BJ (cell line): ENCODE data around the gene KLHL1. TPM values are rescaled to one million over a fixed set of nuclear protein-coding genes. Genes with fewer than 3 reads are reported as not detected.
"Not testable (repeated sequence)": the region's sequence is repeated elsewhere in the genome, so short reads cannot be mapped to it uniquely, and the experiment has no call there.

Experiments used
- CTCF ChIA-PET: fragments of 350-600 bp; formaldehyde crosslinking; extraction: SDS; loops from one replicate; lab custom pipeline; 2021; ENCODE audit warnings: antibody characterized with exemption, inconsistent platforms; lab: Yijun Ruan, JAX
- POLR2A ChIA-PET: fragments of 300-600 bp; sonication (Branson Sonifier 250); formaldehyde crosslinking; extraction: SDS; loops from one replicate; lab custom pipeline; 2021; ENCODE audit warnings: antibody characterized with exemption; lab: Charles Lee
- DNase-seq: peaks from one replicate; pipeline ENCODE4 v3.0.0-alpha.2; 2011; ENCODE audit warnings: low read depth
- H3K27me3 ChIP-seq: 2 replicates; pipeline ENCODE4 v1.6.0; 2011; ENCODE audit warnings: low read length; ENCODE audit not compliant: control insufficient read depth, insufficient read depth
- H3K36me3 ChIP-seq: 2 replicates; pipeline ENCODE4 v1.5.1; 2011; ENCODE audit warnings: low read length; ENCODE audit not compliant: control insufficient read depth, insufficient read depth
- H3K4me3 ChIP-seq: 2 replicates; pipeline ENCODE4 v1.5.1; 2011; ENCODE audit warnings: low read depth, mild to moderate bottlenecking, control low read depth, low read length
- polyA minus RNA-seq: library from RNA; depleted of rRNA, polyadenylated mRNA; stranded (reverse); fragments of >200 nt; gene quantifications from 2 replicates; pipeline ENCODE4 v1.2.3, GENCODE V29; 2011; rRNA and poly(A)+ RNA removed
- polyA plus RNA-seq: library from polyadenylated mRNA; depleted of rRNA; stranded (reverse); fragments of >200 nt; gene quantifications from 2 replicates; pipeline ENCODE4 v1.2.3, GENCODE V29; 2011; rRNA removed
- TF ChIP-seq, protein P1 (sequence below): IDR thresholded peaks from 2 replicates; pipeline ENCODE4 v1.5.1; 2011; ENCODE audit warnings: low read depth, mild to moderate bottlenecking, control low read depth, inconsistent platforms, low read length, moderate library complexity; ENCODE audit not compliant: insufficient read depth

KLHL1 gene, protein sequence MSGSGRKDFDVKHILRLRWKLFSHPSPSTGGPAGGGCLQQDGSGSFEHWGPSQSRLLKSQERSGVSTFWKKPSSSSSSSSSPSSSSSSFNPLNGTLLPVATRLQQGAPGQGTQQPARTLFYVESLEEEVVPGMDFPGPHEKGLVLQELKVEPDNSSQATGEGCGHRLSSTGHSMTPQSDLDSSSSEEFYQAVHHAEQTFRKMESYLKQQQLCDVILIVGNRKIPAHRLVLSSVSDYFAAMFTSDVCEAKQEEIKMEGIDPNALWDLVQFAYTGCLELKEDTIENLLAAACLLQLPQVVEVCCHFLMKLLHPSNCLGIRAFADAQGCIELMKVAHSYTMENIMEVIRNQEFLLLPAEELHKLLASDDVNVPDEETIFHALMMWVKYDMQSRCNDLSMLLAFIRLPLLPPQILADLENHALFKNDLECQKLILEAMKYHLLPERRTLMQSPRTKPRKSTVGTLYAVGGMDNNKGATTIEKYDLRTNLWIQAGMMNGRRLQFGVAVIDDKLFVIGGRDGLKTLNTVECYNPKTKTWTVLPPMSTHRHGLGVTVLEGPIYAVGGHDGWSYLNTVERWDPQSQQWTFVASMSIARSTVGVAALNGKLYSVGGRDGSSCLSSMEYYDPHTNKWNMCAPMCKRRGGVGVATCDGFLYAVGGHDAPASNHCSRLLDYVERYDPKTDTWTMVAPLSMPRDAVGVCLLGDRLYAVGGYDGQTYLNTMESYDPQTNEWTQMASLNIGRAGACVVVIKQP
- not detected in 2 replicates for polyA plus RNA-seq
- polyA minus RNA-seq: not detected in 2 replicates

- Histone ChIP-seq H3K4me3 (no peak within 1 kb of the TSS), H3K27me3 (no peaks in the 10 kb centered on the region), H3K36me3 (no peaks in the 10 kb centered on the region)
- DNase-seq: no peak
- TF ChIP-seq, protein P1, sequence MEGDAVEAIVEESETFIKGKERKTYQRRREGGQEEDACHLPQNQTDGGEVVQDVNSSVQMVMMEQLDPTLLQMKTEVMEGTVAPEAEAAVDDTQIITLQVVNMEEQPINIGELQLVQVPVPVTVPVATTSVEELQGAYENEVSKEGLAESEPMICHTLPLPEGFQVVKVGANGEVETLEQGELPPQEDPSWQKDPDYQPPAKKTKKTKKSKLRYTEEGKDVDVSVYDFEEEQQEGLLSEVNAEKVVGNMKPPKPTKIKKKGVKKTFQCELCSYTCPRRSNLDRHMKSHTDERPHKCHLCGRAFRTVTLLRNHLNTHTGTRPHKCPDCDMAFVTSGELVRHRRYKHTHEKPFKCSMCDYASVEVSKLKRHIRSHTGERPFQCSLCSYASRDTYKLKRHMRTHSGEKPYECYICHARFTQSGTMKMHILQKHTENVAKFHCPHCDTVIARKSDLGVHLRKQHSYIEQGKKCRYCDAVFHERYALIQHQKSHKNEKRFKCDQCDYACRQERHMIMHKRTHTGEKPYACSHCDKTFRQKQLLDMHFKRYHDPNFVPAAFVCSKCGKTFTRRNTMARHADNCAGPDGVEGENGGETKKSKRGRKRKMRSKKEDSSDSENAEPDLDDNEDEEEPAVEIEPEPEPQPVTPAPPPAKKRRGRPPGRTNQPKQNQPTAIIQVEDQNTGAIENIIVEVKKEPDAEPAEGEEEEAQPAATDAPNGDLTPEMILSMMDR: no peak
- POLR2A ChIA-PET: no interaction called here
- CTCF ChIA-PET: no interaction called here
Observed at GRCh38 chr13:70108356-70109105, at the start of gene KLHL1. Gene KLHL1 (minus strand): TSS chr13:70108452. CDS start chr13:70107699, 753 bp downstream.

DNA sequence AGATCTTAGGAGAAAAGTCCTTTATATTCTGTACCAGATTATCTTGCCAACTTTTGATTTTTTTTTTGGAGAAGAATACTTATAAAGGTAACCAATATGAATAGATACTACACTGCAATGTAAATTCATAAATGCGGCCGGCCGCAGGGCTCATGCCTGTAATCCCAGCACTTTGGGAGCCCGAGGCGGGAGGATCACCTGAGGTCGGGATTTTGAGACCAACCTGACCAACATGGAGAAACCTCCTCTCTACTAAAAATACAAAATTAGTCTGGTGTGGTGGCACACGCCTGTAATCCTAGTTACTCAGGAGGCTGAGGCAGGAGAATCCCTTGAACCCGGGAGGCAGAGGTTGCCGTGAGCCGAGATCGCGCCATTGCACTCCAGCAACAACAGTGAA, 34.4 kb upstream of the KLHL1 start:
- POLR2A ChIA-PET, H3K36me3 ChIP-seq, CTCF ChIA-PET, H3K27me3 ChIP-seq, H3K4me3 ChIP-seq, DNase-seq: not testable (repeated sequence)

- TF ChIP-seq, protein P1: no peak
- H3K27me3 ChIP-seq: no peaks in the 10 kb centered on the region
- CTCF ChIA-PET: no interaction called here
Observed at GRCh38 chr13:70128098-70128497, 19.8 kb upstream of the KLHL1 start.

DNA sequence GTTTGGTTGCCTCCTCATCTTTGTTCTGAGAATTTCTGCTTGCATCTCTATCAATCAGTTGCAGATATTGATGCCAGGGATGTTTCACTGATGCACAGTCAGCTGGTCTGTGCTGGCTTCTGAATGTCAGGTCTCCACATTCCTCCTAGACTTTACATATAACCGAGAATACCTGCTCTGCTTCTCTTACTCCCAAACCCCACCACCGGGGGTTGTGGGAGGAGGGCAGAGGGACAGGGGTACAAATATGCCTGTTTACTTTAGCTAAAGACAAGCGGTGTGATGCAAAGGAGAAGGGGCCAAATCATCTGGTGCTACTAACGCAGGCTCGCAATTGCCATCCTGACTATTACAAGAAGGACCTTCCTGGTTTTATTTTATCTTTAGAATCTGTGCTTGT, 17.4 kb upstream of the KLHL1 start:
- no peaks in the 10 kb centered on the region for H3K27me3 ChIP-seq
- no peak overlapping the region for H3K4me3 ChIP-seq
- TF ChIP-seq, protein P1: no peak
- ChIA-PET POLR2A (no interaction called here), CTCF (no interaction called here)
- H3K36me3 ChIP-seq: no peaks in the 10 kb centered on the region
- DNase-seq: no peak

More at GRCh38 chr13:70128098-70128497, 19.8 kb upstream of the KLHL1 start:
- POLR2A ChIA-PET: no interaction called here
- no peaks in the 10 kb centered on the region for H3K36me3 ChIP-seq
- no peak overlapping the region for H3K4me3 ChIP-seq
- DNase-seq: no peak

- no peak for DNase-seq
- ChIA-PET CTCF (no interaction called here), POLR2A (no interaction called here)
- TF ChIP-seq, protein P1: no peak
- no peaks in the 10 kb centered on the region for H3K36me3 ChIP-seq
- H3K27me3 ChIP-seq: no peaks in the 10 kb centered on the region
- H3K4me3 ChIP-seq: no peak overlapping the region
Observed at GRCh38 chr13:70117338-70117905, 9.2 kb upstream of the KLHL1 start.
